Stimulated activated CD4-positive, alpha-beta T cell treated with anti-CD3 and anti-CD28 coated beads, Interleukin-1b, Interleukin-23, amount 100 ng/mL, for 1 hour (primary cell): Measurements from ENCODE around the gene SCAMP4.

ENCODE experiments used
- DNase-seq, 2 donors: peaks; one replicate each; pipeline ENCODE4 v3.0.0-alpha.2; 2020; ENCODE audit warnings: low read depth in 2 of 2

The SCAMP4 gene

DNA sequence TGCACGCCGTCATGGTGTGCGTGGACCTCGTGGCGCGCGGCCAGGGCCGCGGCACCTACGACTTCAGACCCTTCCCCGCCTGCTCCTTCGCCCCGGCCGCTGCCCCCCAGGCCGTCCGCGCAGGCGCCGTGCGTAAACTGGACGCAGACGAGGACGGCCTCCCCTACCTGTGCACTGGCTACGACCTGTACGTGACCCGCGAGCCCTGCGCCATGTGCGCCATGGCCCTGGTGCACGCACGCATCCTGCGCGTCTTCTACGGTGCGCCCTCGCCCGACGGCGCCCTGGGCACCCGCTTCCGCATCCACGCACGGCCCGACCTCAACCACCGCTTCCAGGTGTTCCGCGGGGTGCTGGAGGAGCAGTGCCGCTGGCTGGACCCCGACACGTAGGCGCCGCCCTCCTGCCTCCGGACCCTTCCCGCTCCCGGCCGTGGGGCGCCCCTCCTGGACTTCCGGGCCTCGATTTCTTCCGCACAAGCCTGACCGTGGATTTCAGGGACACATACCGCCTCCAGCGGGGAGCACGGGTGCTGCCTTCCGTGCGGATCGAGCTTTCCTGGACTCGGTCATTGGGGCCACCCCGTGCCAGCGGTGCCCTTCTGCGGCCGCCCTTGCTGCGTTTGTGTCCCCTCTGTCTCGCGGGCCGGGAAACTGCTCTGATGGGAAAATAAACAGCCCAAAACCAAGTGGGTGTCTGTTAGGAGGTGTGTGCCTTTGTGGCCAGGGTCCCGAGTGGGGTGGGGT lies 7.7 kb downstream of the SCAMP4 start:
- DNase-seq: no peak

DNA sequence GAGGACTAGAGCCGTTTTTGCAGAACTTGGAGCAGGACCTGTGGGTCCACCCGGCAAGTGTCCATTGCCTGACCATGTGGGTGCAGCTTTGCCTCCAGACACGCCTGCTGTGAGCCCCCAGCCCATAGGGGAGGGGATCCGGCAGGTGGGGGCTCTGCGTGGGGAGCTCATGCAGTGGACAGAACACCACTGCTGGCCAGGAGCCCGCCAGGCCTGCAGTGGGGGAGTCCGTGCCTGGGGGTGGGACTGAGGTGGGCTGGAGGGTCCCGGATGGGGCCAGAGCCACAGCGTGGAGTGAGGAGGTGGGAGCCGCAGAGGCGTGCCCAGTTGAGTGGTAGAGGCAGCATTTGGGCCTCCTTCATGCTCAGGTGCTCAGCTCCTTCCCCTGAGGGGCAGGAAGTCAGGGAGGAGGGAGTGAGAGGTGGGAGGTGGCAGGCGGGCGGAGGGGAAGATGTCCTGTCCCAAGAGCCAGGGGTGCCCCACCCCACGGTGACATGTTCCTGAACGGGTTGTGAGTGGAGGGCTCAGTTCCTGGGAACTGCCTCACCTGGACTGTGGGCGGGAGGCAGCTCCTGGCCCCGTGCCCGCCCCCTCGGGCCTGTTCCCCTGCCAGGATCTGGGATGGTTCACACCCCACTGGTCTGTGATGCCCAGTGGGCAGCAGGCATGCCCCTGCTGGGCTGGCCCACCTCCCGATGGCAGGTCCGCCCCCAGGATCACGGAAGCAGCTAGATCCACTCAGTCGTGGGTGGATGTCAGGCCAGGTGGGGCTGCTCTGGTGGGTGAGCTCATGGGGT lies 8.8 kb downstream of the SCAMP4 start:
- DNase-seq: no peak

- DNase-seq: no peak
Observed at GRCh38 chr19:1914826-1915341, 9.7 kb downstream of the SCAMP4 start.

DNA sequence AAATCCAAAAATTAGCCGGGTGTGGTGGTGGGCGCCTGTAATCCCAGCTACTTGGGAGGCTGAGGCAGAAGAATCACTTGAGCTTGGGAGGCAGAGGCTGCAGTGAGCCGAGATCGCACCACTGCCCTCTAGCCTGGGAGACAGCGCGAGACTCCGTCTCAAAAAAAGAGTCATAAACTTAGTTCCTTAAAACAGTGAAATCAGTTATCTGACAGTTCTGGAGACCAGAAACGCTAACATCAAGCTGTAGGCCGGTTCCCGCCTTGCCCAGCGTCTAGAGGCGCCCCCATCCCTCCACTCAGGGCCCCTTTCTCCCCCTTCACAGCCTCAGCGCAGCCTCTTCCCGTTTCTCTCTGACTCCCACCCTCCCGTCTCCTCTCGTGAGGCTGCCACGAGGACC lies 11.9 kb downstream of the SCAMP4 start:
- DNase-seq: no peak

DNA sequence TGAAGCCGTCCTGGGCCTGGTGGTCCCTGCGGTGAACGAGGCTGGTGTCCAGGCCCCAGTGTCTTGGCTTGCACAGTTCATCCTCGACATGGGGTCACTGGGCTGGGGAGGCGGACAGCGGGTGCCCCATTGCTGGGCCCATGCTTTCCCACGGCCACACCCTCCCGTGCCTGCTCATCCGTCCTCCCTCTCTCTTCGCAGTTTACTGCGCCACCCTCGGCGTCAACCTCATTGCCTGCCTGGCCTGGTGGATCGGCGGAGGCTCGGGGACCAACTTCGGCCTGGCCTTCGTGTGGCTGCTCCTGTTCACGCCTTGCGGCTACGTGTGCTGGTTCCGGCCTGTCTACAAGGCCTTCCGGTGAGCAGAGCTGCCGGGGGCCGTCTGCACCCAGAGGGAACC lies 12.7 kb downstream of the SCAMP4 start:
- DNase-seq: no peak

DNA sequence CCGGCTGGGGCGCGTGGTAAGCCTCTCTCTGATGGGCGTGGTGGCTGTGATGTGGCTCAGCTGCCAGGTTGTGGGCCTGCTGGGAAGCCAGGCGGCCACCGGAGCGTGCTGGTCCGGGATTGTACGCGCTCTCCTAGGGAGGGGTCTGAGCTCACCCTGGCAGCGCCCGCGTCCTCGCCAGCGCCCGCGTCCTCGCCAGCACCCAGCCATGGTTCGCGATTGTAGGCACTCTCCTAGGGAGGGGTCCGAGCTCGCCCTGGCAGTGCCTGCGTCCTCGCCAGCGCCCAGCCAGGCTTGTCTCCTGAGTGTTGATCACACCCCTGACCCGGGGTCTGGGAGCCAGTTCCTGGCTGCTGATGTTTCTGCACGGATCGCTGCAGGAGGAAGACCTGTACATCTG lies 13.8 kb downstream of the SCAMP4 start:
- no peak for DNase-seq

GRCh38 chr19:1920644-1921043 lies 15.4 kb downstream of the SCAMP4 start:
- DNase-seq: no peak

DNA sequence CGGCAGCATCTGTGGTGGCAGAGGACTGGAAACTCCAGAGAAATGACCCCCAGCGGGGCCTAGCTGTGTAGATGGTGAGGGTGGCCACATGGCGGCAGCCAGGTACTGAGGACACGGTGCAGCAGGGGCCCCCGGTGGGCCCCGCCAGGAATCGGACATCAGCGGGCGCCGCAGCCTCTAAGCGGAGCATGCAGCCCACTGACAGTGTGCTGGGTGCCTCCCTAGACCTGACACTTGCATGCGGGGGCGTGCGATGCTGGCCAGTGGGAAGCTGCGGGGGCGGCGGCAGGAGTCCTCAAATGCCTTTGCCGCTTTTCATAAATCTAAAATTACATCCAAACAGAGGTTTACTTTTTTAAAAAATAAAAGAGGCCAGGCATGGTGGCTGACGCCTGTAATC lies 16.1 kb downstream of the SCAMP4 start:
- no peak for DNase-seq

- DNase-seq: no peak
Observed at GRCh38 chr19:1921825-1922224, 16.6 kb downstream of the SCAMP4 start.

DNA sequence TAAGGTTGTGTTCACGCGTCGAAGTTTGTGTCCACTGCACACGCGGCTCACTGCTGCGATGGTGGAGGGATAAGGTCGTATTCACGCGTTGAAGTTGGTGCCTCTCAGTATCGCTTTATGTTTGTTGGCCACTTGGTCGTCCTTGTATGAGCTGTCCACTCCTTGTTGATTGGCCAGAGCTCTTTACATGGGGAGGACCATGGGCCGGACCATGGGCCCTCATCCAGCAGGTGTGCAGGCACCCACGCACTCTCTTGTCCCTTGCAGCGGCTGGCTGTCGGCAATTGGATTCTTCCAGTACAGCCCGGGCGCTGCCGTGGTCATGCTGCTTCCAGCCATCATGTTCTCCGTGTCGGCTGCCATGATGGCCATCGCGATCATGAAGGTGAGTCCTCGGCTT lies 17.6 kb downstream of the SCAMP4 start:
- no peak for DNase-seq

DNA sequence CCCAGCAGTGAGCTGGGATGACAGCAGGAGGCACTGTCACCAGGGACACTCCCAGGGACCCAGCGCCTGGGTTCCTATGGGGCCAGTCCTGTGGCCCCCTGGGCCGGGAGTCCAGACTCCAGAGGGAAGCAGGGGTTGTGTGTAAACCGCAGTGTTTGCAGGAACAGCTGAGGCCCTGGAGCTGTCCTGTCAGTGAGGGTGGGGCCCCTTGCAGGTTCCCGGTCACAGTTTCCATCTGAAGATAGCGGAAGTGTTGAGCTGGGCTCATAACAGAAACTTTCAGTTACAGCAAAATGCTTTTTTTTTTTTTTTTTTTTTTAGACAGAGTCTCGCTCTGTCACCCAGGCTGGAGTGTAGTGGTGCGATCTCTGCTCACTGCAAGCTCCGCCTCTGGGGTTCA lies 18.1 kb downstream of the SCAMP4 start:
- no peak for DNase-seq

GRCh38 chr19:1924320-1924961 lies 19.2 kb downstream of the SCAMP4 start:
- DNase-seq: no peak

DNA sequence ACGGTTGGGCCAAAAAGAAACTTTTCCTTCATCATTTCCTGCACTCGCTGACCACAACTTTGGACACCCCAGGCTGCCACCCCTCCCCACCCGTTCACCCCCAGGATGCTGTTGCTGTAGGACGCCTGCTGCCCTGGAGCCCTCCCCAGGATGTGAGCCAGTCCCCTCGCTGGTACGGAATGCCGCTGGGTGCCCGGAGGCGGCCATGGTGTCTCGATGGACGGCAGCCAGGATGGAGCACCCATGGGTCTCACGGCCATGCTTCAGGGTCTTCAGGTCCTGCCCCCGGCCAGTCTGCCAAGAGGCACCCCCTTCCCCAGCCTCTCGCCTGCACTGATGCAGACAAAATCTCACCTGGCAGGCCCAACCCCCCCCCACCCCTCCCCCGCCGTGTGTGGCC lies 20.3 kb downstream of the SCAMP4 start:
- DNase-seq: no peak

DNA sequence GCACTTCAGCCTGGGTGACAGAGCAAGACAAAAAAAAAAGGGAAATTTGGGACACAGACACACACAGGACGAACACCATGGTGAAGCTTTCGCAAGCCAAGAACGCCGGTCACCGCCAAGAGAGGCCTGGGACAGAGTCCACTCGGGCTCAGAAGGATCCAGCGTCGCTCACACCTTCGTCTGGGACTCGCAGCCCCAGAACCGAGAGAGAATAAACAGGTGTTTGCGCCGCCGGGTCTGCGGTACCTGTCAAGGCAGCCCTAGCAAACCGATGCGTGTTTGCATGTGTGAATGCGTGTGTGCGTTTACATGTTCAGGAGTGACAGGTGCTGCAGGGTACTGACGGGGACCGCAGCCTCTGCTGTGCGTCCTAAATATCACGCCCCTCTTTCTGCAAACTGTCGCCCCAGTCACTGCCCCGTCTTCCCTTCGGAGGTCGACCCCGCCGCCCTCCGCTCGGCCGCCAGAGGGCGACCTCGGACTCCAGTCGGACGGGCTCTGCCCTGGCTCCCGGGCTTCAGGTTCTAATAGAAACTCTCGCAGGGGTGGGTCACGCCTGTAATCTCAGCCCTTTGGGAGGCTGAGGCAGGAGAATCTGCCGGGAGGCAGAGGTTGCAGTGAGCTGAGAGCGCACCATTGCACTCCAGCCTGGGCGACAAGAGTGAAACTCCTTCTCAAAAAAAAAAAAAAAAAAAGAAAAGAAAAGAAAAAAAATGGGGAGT lies 24.0 kb downstream of the SCAMP4 start:
- peak; percentile 58 to 68 for DNase-seq

GRCh38 chr19:1931445-1931844 lies 26.2 kb downstream of the SCAMP4 start:
- no peak for DNase-seq

- no peak for DNase-seq
Observed at GRCh38 chr19:1932395-1932794, 27.2 kb downstream of the SCAMP4 start.

GRCh38 chr19:1933244-1933643 lies 28.0 kb downstream of the SCAMP4 start:
- no peak for DNase-seq

DNA sequence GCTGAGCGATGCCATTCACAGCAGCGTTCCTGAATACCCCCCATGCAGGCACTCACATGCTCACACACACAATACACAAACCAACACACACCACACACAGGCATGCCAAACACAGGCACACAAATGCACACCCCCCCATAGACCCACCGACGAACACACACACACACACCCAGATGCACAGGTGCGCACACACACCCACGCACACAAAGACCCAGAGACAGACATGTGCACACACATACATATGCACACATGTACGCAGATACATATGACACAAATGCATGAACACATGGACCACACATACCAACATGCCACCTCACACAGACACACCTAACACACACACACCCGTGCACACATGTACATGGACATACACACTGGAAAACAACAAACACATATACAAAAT lies 28.7 kb downstream of the SCAMP4 start:
- DNase-seq: no peak

GRCh38 chr19:1935484-1936208 lies 30.4 kb downstream of the SCAMP4 start:
- no peak for DNase-seq

DNA sequence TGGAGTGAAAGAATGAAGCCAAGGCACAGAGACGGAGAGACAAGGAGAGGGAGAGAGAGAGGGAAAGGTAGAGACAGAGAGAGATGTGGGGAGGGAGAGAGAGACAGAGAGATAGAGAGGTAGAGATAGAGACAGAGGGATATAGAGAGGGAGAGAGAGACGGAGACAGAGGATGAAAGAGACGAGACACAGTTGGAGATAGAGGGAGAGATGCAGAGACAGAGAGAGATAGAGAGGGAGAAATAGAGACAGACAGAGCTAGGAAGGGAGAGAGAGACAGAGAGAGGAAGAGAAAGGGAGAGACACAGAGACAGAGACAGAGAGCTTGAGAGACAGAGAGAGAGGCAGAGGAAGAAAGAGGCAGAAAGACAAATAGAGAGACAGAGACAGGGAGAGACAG lies 31.2 kb downstream of the SCAMP4 start:
- DNase-seq: no peak

- no peak for DNase-seq
Observed at GRCh38 chr19:1936916-1937610, 31.9 kb downstream of the SCAMP4 start.
